Fibroblast of lung (primary cell): ENCODE measurements around the gene PRKCH.

ENCODE experiments used
- CTCF ChIP-seq, 2 donors: IDR thresholded peaks in 1 of 2; conservative IDR thresholded peaks in 1 of 2; 1 replicate in 1 of 2; 2 replicates in 1 of 2; pipeline ENCODE4 v1.5.1; 2011 to 2012; ENCODE audit warnings: low read length in 2 of 2, control low read depth in 1 of 2, inconsistent platforms in 1 of 2, low read depth in 1 of 2, mild to moderate bottlenecking in 1 of 2
- EZH2 ChIP-seq: IDR thresholded peaks from 2 replicates; pipeline ENCODE4 v1.5.1; 2012; ENCODE audit warnings: low read length, control low read depth, mild to moderate bottlenecking; ENCODE audit errors: missing control alignments

GRCh38 chr14:61428261-61428660, 106.9 kb downstream of the PRKCH start:
- TF ChIP-seq CTCF (conservative IDR thresholded peaks at IDR 0.05 in 1 of 2, IDR thresholded peaks at IDR 0.05 in 1 of 2; ENCODE audit: low read depth in 1 of 2, low read length in 2 of 2) (no peak), EZH2 (no peak)
